AG04449 (cell line): ENCODE results near the gene SMAP2.
A peak's percentile ranks its signal among the peaks of the same experiment; 100 is the strongest.

Source experiments
- CTCF ChIA-PET: fragments of 350-600 bp; formaldehyde crosslinking; extraction: SDS; loops from one replicate; lab custom pipeline; 2021; ENCODE audit warnings: antibody characterized with exemption; lab: Yijun Ruan, JAX
- POLR2A ChIA-PET: fragments of 400-600, 350-600 bp; formaldehyde crosslinking; extraction: SDS; loops from one replicate; lab custom pipeline; 2020; ENCODE audit warnings: antibody characterized with exemption, inconsistent platforms; lab: Yijun Ruan, JAX
- DNase-seq: peaks from one replicate; pipeline ENCODE4 v3.0.0-alpha.2; 2010; ENCODE audit warnings: low read depth, low spot score
- H3K4me3 ChIP-seq: 2 replicates; pipeline ENCODE4 v1.5.1; 2011; ENCODE audit warnings: low read depth, mild to moderate bottlenecking, control low read depth, low read length
- TF ChIP-seq, protein P1 (sequence below): IDR thresholded peaks from one replicate; pipeline ENCODE4 v1.5.1; 2011; ENCODE audit warnings: mild to moderate bottlenecking, moderate library complexity, low read length, control low read depth, inconsistent platforms; ENCODE audit not compliant: insufficient read depth; ENCODE audit errors: missing control alignments

SMAP2 gene

GRCh38 chr1:40397258-40397657, 23.7 kb downstream of the SMAP2 start:
- POLR2A ChIA-PET = no interaction called here
- CTCF ChIA-PET = interaction anchor here (1.0 to 4.4 kb wide), 7 partner anchors 11 to 253 kb away, joined by 3 to 18 read pairs (median 8); no protein-coding TSS in a partner anchor
- H3K4me3 ChIP-seq = no peak overlapping the region
- TF ChIP-seq, protein P1, sequence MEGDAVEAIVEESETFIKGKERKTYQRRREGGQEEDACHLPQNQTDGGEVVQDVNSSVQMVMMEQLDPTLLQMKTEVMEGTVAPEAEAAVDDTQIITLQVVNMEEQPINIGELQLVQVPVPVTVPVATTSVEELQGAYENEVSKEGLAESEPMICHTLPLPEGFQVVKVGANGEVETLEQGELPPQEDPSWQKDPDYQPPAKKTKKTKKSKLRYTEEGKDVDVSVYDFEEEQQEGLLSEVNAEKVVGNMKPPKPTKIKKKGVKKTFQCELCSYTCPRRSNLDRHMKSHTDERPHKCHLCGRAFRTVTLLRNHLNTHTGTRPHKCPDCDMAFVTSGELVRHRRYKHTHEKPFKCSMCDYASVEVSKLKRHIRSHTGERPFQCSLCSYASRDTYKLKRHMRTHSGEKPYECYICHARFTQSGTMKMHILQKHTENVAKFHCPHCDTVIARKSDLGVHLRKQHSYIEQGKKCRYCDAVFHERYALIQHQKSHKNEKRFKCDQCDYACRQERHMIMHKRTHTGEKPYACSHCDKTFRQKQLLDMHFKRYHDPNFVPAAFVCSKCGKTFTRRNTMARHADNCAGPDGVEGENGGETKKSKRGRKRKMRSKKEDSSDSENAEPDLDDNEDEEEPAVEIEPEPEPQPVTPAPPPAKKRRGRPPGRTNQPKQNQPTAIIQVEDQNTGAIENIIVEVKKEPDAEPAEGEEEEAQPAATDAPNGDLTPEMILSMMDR = no peak
- DNase-seq = no peak

- no peak for DNase-seq
- no peak overlapping the region for H3K4me3 ChIP-seq
- TF ChIP-seq, protein P1 = no peak
- POLR2A ChIA-PET = no interaction called here
- CTCF ChIA-PET = interaction anchor here (1.1 to 4.4 kb wide), 10 partner anchors 8 to 317 kb away, joined by 3 to 18 read pairs (median 5); no protein-coding TSS in a partner anchor
Measured at GRCh38 chr1:40399984-40400704, 26.6 kb downstream of the SMAP2 start.

GRCh38 chr1:40401473-40402201, 28.1 kb downstream of the SMAP2 start:
- ChIA-PET CTCF (interaction anchor here (1.1 to 1.9 kb wide), 4 partner anchors 39 to 248 kb away, joined by 3 to 7 read pairs (median 4); no protein-coding TSS in a partner anchor), POLR2A (no interaction called here)
- TF ChIP-seq, protein P1 = no peak
- DNase-seq = no peak
- no peak overlapping the region for H3K4me3 ChIP-seq

- TF ChIP-seq, protein P1 = peak; percentile 36
- DNase-seq = no peak
- H3K4me3 ChIP-seq = no peak overlapping the region
- POLR2A ChIA-PET = no interaction called here
- CTCF ChIA-PET = interaction anchor here (0.6 to 6.4 kb wide), 44 partner anchors 11 to 327 kb away, joined by 3 to 119 read pairs (median 6); partner anchors contain the start of gene SMAP2
Measured at GRCh38 chr1:40404670-40405462, 31.3 kb downstream of the SMAP2 start.

DNA sequence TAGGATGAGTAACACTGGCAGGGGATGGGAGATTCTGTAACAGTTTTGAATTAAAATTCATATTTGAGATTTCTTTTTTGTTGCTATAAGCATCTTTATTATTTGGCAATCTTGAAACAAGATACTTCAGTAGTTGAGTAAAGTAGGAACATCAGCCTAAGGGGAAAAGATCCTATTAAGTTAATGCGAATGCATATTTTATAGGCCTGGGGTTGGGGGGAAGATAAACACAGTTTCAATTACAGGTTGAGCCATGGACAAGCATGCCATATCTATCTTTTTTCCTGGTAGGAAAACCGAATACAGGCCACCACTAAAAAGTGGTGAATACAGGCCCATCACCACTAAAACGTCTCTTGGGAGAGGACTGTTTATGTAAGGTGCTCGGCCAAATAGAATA, 32.3 kb downstream of the SMAP2 start:
- POLR2A ChIA-PET = no interaction called here
- CTCF ChIA-PET = interaction anchor here (0.5 to 6.4 kb wide), 26 partner anchors 10 to 328 kb away, joined by 3 to 119 read pairs (median 12); partner anchors contain the start of gene SMAP2
- DNase-seq = no peak
- H3K4me3 ChIP-seq = no peak overlapping the region
- TF ChIP-seq, protein P1 = no peak
